HUDEP-2 (cell line): ENCODE measurements around the gene ZFAND5.

Experiments used
- DNase-seq, 76 experiments: peaks; one replicate each; lab custom pipeline; 2025; ENCODE audit not compliant: unreplicated experiment in 76 of 76; lab: John Stamatoyannopoulos, UW

The ZFAND5 gene

GRCh38 chr9:72363908-72364678 is 915 bp downstream of the ZFAND5 start:
- DNase-seq, result peak in 39 of 76 experiments; percentile 1 to 48 (median 18)

GRCh38 chr9:72363236-72363635 is 1.8 kb downstream of the ZFAND5 start:
- DNase-seq, result no peak

- peak in 60 of 76 experiments; percentile 2 to 62 (median 28) for DNase-seq
Measured at GRCh38 chr9:72362680-72363139, 2.3 kb downstream of the ZFAND5 start.

GRCh38 chr9:72362118-72362531 is 2.9 kb downstream of the ZFAND5 start:
- no peak for DNase-seq

GRCh38 chr9:72361217-72361616 is 3.8 kb downstream of the ZFAND5 start:
- no peak for DNase-seq

- no peak for DNase-seq
Measured at GRCh38 chr9:72360324-72360723, 4.7 kb downstream of the ZFAND5 start.

GRCh38 chr9:72356041-72356582 is 8.9 kb downstream of the ZFAND5 start:
- DNase-seq, result no peak

- no peak for DNase-seq
Measured at GRCh38 chr9:72355153-72355552, 9.9 kb downstream of the ZFAND5 start.

- DNase-seq, result no peak
Measured at GRCh38 chr9:72354704-72355103, 10.3 kb downstream of the ZFAND5 start.

GRCh38 chr9:72353455-72354116 is 11.4 kb downstream of the ZFAND5 start:
- no peak for DNase-seq

- no peak for DNase-seq
Measured at GRCh38 chr9:72352911-72353388, 12.1 kb downstream of the ZFAND5 start.

GRCh38 chr9:72351538-72352453 is 13.2 kb downstream of the ZFAND5 start:
- no peak for DNase-seq

GRCh38 chr9:72349911-72350310 is 15.1 kb downstream of the ZFAND5 start:
- no peak for DNase-seq

GRCh38 chr9:72349240-72349639 is 15.8 kb downstream of the ZFAND5 start:
- no peak for DNase-seq

GRCh38 chr9:72346333-72346732 is 18.7 kb downstream of the ZFAND5 start:
- DNase-seq, result no peak

GRCh38 chr9:72338631-72339030 is 26.4 kb downstream of the ZFAND5 start:
- DNase-seq, result no peak

- DNase-seq, result no peak
Measured at GRCh38 chr9:72337286-72337685, 27.7 kb downstream of the ZFAND5 start.

- no peak for DNase-seq
Measured at GRCh38 chr9:72334658-72335337, 30.2 kb downstream of the ZFAND5 start.

- peak in 1 of 76 experiments; percentile 4 for DNase-seq
Measured at GRCh38 chr9:72333709-72334108, 31.3 kb downstream of the ZFAND5 start.

- no peak for DNase-seq
Measured at GRCh38 chr9:72333197-72333596, 31.8 kb downstream of the ZFAND5 start.
